ENCODE data around the gene ATP8B4. TPM values are rescaled to one million over a fixed set of nuclear protein-coding genes. Genes with fewer than 3 reads are reported as not detected.

ATP8B4 gene
- total and polyA plus RNA-seq, 4 donors: 1.9 to 19.7 (median 12.4) TPM

DNA sequence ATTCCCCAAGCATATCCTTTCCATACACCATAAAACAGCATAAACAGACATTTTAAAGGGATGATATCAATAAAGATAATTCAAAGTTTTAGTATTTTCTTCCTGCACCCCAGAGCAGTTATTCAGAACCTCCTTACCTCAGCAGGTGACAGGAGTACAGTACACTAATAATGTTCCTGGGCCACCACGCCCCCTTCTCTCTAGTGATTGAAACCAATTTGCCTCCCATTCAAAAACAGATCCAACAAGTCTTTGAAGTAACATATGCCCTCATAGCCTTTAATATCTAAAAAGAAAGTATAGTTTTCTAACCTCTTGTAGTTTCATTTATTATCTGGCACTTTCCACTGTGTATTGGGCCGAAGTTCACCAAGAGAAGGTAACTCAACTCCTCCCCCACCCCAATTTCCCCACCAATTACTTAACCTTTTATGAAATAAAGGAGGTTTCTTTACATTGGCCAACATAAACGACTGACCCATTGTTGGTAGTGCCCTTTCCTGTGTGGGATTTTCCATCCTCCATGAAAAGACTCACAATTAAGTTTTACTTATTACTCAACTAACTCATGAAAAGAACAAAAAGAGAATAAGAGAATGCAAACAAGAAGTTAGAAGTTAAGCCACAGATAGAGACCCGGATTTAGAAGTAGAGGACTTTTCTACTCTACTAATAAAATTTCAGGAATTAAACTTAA, 5.0 kb upstream of the ATP8B4 start:
- TF ChIP-seq, protein P1, sequence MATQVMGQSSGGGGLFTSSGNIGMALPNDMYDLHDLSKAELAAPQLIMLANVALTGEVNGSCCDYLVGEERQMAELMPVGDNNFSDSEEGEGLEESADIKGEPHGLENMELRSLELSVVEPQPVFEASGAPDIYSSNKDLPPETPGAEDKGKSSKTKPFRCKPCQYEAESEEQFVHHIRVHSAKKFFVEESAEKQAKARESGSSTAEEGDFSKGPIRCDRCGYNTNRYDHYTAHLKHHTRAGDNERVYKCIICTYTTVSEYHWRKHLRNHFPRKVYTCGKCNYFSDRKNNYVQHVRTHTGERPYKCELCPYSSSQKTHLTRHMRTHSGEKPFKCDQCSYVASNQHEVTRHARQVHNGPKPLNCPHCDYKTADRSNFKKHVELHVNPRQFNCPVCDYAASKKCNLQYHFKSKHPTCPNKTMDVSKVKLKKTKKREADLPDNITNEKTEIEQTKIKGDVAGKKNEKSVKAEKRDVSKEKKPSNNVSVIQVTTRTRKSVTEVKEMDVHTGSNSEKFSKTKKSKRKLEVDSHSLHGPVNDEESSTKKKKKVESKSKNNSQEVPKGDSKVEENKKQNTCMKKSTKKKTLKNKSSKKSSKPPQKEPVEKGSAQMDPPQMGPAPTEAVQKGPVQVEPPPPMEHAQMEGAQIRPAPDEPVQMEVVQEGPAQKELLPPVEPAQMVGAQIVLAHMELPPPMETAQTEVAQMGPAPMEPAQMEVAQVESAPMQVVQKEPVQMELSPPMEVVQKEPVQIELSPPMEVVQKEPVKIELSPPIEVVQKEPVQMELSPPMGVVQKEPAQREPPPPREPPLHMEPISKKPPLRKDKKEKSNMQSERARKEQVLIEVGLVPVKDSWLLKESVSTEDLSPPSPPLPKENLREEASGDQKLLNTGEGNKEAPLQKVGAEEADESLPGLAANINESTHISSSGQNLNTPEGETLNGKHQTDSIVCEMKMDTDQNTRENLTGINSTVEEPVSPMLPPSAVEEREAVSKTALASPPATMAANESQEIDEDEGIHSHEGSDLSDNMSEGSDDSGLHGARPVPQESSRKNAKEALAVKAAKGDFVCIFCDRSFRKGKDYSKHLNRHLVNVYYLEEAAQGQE (IDR thresholded peaks at IDR 0.05): no peak
- TF ChIP-seq RAD21 (IDR thresholded peaks at IDR 0.05) (no peak), TAF1 (conservative IDR thresholded peaks at IDR 0.05) (no peak), JUND (IDR thresholded peaks at IDR 0.05) (no peak), EGR1 (IDR thresholded peaks at IDR 0.05; ENCODE audit: low read depth in 2 of 2) (no peak), HNF4A (conservative IDR thresholded peaks at IDR 0.05) (no peak), ZBTB33 (IDR thresholded peaks at IDR 0.05) (no peak)
- TF ChIP-seq, protein P2, sequence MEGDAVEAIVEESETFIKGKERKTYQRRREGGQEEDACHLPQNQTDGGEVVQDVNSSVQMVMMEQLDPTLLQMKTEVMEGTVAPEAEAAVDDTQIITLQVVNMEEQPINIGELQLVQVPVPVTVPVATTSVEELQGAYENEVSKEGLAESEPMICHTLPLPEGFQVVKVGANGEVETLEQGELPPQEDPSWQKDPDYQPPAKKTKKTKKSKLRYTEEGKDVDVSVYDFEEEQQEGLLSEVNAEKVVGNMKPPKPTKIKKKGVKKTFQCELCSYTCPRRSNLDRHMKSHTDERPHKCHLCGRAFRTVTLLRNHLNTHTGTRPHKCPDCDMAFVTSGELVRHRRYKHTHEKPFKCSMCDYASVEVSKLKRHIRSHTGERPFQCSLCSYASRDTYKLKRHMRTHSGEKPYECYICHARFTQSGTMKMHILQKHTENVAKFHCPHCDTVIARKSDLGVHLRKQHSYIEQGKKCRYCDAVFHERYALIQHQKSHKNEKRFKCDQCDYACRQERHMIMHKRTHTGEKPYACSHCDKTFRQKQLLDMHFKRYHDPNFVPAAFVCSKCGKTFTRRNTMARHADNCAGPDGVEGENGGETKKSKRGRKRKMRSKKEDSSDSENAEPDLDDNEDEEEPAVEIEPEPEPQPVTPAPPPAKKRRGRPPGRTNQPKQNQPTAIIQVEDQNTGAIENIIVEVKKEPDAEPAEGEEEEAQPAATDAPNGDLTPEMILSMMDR (IDR thresholded peaks at IDR 0.05; ENCODE audit: low read depth, low read length, missing input control): no peak
- Histone ChIP-seq H3K4me1 (ENCODE audit: control insufficient read depth in 4 of 4, insufficient read depth in 4 of 4, low read length in 3 of 4) (no peaks in the 10 kb centered on the region), H3K4me3 (ENCODE audit: low read depth in 1 of 3, low read length in 3 of 3) (no peak overlapping the region), H3K36me3 (ENCODE audit: control insufficient read depth in 4 of 4, insufficient read depth in 3 of 4, low read depth in 1 of 4, low read length in 3 of 4) (no peaks in the 10 kb centered on the region), H3K27ac (ENCODE audit: low read depth in 1 of 2, low read length in 2 of 2) (no peak overlapping the region), H3K27me3 (ENCODE audit: control insufficient read depth in 4 of 4, insufficient read depth in 4 of 4, low read length in 3 of 4) (no peaks in the 10 kb centered on the region), H3K9me3 (ENCODE audit: control insufficient read depth in 4 of 4, low read length in 3 of 4) (peaks cover 0 to 2% (median 0%) of the 10 kb centered on the region in 4 donors), H3K9ac (ENCODE audit: low read depth in 1 of 2, low read length in 2 of 2) (no peak overlapping the region)
- 86% methylated on average over 4 of the region's 4 CpGs for WGBS
- DNase-seq (ENCODE audit: low spot score): no peak

- no peaks in the 10 kb centered on the region for H3K27me3 ChIP-seq (ENCODE audit: control insufficient read depth in 4 of 4, insufficient read depth in 4 of 4, low read length in 3 of 4)
- H3K9me3 ChIP-seq (ENCODE audit: control insufficient read depth in 4 of 4, low read length in 3 of 4): peaks cover 0 to 2% (median 0%) of the 10 kb centered on the region in 4 donors
- DNase-seq (ENCODE audit: low spot score): no peak
- no peak overlapping the region for H3K9ac ChIP-seq (ENCODE audit: low read depth in 1 of 2, low read length in 2 of 2)
- H3K4me1 ChIP-seq (ENCODE audit: control insufficient read depth in 4 of 4, insufficient read depth in 4 of 4, low read length in 3 of 4): no peaks in the 10 kb centered on the region
- no peak overlapping the region for H3K4me3 ChIP-seq (ENCODE audit: low read depth in 1 of 3, low read length in 3 of 3)
- H3K36me3 ChIP-seq (ENCODE audit: control insufficient read depth in 4 of 4, insufficient read depth in 3 of 4, low read depth in 1 of 4, low read length in 3 of 4): no peaks in the 10 kb centered on the region
- no peak overlapping the region for H3K27ac ChIP-seq (ENCODE audit: low read depth in 1 of 2, low read length in 2 of 2)
- TF ChIP-seq FOXA1 (IDR thresholded peaks at IDR 0.05) (no peak), HNF4A (conservative IDR thresholded peaks at IDR 0.05) (no peak), YY1 (IDR thresholded peaks at IDR 0.05) (no peak), GABPA (IDR thresholded peaks at IDR 0.05 in 1 of 2, conservative IDR thresholded peaks at IDR 0.05 in 1 of 2) (no peak), HNF4G (IDR thresholded peaks at IDR 0.05) (no peak), ZBTB33 (IDR thresholded peaks at IDR 0.05) (no peak), NR2F2 (IDR thresholded peaks at IDR 0.05) (no peak), FOXA2 (IDR thresholded peaks at IDR 0.05) (no peak), JUND (IDR thresholded peaks at IDR 0.05) (no peak)
- TF ChIP-seq, protein P1 (IDR thresholded peaks at IDR 0.05): no peak
- TF ChIP-seq, protein P3, sequence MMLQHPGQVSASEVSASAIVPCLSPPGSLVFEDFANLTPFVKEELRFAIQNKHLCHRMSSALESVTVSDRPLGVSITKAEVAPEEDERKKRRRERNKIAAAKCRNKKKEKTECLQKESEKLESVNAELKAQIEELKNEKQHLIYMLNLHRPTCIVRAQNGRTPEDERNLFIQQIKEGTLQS (IDR thresholded peaks at IDR 0.05): no peak
- TF ChIP-seq, protein P2 (IDR thresholded peaks at IDR 0.05; ENCODE audit: low read depth, low read length, missing input control): no peak
These were observed 1.7 kb upstream of the ATP8B4 start for GRCh38 chr15:50120729-50121128.

All from liver (tissue), 9 donors.